Subcutaneous adipose tissue (tissue), 4 donors: ENCODE measurements around the gene GLIS1. TPM values are rescaled to one million over a fixed set of nuclear protein-coding genes. Genes with fewer than 3 reads are reported as not detected.

ENCODE experiments used
- CTCF ChIP-seq: fragments of 450-650 bp; IDR thresholded peaks from one replicate; pipeline ENCODE4 v1.5.1; 2016; ENCODE audit warnings: low read depth, mild to moderate bottlenecking, control low read depth, antibody characterized with exemption, moderate library complexity
- total RNA-seq, 4 donors: library from RNA; depleted of rRNA; stranded (reverse); fragments of >200 nt; gene quantifications; one replicate each; pipeline ENCODE4 v1.1.0, GENCODE V29; 2016

The GLIS1 gene
- 1 to 10 TPM in 1 of 4 donors, under 1 TPM in 1, not detected in 2; 0.17 to 3.6 TPM for total RNA-seq

DNA sequence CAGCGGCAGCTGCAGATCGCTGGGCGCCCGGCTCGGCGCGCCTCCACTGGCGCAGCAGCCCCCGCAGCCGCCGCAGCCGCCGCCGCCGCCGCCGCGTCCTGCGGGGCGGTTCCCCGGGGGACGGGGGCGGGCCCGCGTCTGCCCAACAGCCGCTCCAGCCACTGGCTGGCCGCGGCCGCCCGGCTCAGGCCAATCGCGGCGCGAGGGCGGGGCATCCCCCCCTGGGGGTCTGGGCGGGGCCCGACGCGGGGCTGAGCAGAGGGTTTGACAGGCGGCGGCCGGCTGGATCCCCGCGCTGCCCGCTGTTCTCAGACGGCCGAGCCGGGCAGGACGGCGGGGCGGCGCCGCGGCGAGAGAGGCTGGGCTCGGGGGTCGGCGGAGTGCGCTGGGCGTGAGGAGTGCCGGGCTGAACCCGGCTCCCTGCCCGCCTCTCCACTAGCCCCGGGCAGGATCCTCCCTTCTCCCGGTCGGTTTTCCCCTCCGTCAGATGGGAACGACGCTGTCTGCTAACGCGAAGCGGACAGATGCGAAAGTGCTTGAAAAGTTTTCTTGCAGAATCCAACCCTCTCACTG lies at the start of gene GLIS1:
Gene GLIS1 (minus strand): TSS at position 56 of the 573 bp plus-strand sequence. CDS start 1,100 bp downstream, outside the sequence.
- TF ChIP-seq CTCF = no peak

DNA sequence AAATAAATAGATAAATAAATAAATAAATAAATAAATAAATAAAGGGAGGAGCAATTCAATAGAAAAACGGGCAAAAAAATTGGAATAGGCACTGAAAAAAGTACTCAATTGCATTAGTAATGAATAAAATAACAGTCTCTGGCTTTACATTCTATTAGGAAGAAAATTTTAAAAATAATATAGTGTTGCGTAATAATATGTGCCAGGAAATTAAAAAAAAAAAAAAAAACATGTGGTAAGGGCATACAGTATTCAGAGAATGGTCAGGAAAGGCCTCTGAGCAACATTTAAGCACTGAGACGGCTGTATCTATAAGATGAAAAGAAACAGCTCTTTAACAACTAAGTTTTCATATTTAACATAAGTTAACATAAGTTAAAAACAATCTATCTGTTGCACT lies 48.7 kb upstream of the GLIS1 start:
- no peak for TF ChIP-seq CTCF

DNA sequence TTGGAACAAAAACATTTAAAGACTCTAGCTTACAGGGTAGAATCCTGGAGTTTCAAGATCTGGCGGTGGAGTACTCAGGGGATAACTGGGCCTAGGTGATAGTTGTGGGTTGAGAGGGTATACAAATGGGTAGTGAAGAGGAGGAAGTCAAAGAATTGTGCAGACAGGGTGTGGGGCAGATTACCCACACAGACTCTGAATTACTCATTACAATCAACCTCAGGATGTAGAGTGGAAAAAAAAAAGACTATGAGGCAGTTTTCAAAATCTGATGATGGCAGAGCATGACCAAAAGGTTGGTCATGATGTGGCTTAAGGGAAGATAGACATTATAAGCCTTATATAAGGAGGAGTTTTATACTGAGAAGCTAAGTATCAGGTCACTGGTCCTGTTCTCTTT lies 44.1 kb upstream of the GLIS1 start:
- no peak for TF ChIP-seq CTCF

DNA sequence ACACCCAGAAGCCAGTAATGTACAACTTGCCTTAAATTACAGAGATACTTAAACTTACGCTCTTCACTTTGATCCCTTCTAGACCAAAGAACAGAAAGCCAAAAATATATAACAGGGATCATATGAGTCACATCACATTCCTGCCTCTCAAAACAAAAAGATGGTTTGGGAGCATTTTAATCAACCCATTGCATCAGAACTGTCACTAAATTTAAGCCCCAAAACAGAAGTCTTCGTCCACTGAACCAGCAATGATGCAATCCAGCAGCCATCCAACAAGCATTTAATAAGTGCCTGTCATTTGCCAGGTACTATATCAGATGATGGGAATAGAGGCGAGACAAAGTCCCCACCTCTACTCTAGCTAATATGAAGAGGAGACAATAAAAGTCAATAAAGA lies 42.7 kb upstream of the GLIS1 start:
- TF ChIP-seq CTCF = no peak

- TF ChIP-seq CTCF = no peak
Observed at GRCh38 chr1:53777272-53777671, 38.3 kb upstream of the GLIS1 start.

DNA sequence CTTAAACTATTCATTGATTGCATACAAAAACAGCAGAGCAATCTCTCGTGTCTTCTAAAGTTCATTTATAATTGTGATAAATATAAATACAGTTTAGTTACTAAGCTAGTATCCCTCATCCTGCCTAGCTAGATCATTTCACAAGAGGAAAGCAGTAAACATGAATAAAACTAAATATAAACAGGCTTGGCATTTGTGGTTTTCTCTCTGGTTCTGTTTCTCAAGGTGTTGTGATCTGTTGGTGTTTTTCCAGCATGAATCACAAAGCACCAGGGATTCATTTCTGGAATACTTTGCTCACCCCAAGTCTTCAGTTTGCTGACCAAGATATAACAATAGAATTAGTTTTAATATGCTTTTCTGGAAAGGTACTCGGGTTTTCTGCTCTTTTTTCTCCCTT lies 32.7 kb upstream of the GLIS1 start:
- TF ChIP-seq CTCF = no peak

GRCh38 chr1:53769780-53770179 lies 30.8 kb upstream of the GLIS1 start:
- no peak for TF ChIP-seq CTCF
